B cell (primary cell): ENCODE data around the gene TRIP11.

Experiments
- EZH2 ChIP-seq: IDR thresholded peaks from 2 replicates; pipeline ENCODE4 v1.6.1; 2012; ENCODE audit warnings: borderline replicate concordance, low read depth, mild to moderate bottlenecking, moderate library complexity, low read length; ENCODE audit not compliant: insufficient read depth, poor library complexity, severe bottlenecking
- TF ChIP-seq, protein P1 (sequence below): fragments of 200-600 bp; IDR thresholded peaks from one replicate; pipeline ENCODE4 v1.8.0; 2022; ENCODE audit warnings: antibody characterized with exemption, mild to moderate bottlenecking

DNA sequence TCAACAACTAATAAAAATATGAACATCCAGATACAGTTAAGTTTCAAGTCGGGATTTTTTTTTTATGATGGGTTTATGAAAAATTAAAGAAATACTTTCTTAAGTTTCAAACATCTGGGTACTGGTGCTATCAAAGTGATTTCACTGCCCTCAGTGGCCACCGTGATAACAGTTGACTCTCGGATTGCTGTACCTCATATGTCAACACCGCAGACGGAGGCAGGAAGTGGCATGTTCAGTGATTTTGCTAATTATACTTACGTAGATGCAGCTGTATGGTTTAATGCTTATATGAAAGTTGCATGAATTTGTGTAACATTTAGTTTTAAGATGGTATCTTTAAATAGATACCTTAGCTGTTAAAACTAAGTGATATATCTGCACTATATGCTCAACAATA, 71.6 kb downstream of the TRIP11 start:
- TF ChIP-seq, protein P1, sequence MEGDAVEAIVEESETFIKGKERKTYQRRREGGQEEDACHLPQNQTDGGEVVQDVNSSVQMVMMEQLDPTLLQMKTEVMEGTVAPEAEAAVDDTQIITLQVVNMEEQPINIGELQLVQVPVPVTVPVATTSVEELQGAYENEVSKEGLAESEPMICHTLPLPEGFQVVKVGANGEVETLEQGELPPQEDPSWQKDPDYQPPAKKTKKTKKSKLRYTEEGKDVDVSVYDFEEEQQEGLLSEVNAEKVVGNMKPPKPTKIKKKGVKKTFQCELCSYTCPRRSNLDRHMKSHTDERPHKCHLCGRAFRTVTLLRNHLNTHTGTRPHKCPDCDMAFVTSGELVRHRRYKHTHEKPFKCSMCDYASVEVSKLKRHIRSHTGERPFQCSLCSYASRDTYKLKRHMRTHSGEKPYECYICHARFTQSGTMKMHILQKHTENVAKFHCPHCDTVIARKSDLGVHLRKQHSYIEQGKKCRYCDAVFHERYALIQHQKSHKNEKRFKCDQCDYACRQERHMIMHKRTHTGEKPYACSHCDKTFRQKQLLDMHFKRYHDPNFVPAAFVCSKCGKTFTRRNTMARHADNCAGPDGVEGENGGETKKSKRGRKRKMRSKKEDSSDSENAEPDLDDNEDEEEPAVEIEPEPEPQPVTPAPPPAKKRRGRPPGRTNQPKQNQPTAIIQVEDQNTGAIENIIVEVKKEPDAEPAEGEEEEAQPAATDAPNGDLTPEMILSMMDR, result no peak
- no peak for TF ChIP-seq EZH2
